ENCODE data around the gene DCTN1.

DNA sequence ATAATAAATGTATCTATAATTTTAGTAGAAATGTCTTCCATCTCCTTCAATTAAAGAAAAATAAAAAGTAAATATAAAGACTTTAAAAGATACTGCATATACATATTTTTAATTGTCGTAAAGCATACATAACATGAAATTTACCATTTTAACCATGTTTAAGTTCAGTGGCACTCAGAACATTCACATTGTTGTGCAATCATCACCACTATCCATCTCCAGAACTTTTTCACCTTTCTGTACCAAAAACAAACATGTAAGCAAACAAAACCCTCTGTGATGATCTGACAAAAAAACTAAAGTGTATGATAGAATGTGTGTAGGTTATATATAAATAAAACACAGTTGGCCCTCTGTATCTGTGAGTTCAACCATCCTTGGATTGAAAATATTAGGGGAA is 13.4 kb upstream of the DCTN1 start:
- TF ChIP-seq BHLHE40 (IDR thresholded peaks at IDR 0.05; ENCODE audit: borderline replicate concordance) (no peak), FOXK2 (IDR thresholded peaks at IDR 0.05) (no peak), ELF4 (IDR thresholded peaks at IDR 0.05) (no peak)
